NCI-H2227 treated with DMSO at 0.1 percent for 48 hours (cell line): ENCODE results near the gene RPP30.
"Not testable (repeated sequence)": the region's sequence is repeated elsewhere in the genome, so short reads cannot be mapped to it uniquely, and the experiment has no call there.

ENCODE experiments used
- DNase-seq: peaks from one replicate; lab custom pipeline; 2025; lab: John Stamatoyannopoulos, UW

Gene RPP30

GRCh38 chr10:90917238-90917967 lies 45.6 kb downstream of the RPP30 start:
- no peak for DNase-seq

GRCh38 chr10:90917968-90918318 lies 46.2 kb downstream of the RPP30 start:
- no peak for DNase-seq

GRCh38 chr10:90919683-90920574 lies 48.2 kb downstream of the RPP30 start:
- no peak for DNase-seq

GRCh38 chr10:90920986-90921666 lies 49.4 kb downstream of the RPP30 start, which contains the start of gene ANKRD1:
ANKRD1 (minus strand) TSS chr10:90921087; CDS start chr10:90921027, 60 bp downstream.
- DNase-seq: no peak

GRCh38 chr10:90921906-90922305 lies 50.1 kb downstream of the RPP30 start:
- DNase-seq: no peak

GRCh38 chr10:90923111-90923731 lies 51.4 kb downstream of the RPP30 start:
- no peak for DNase-seq

GRCh38 chr10:90924552-90924951 lies 52.8 kb downstream of the RPP30 start:
- no peak for DNase-seq

GRCh38 chr10:90925079-90926029 lies 53.6 kb downstream of the RPP30 start:
- DNase-seq: no peak

- DNase-seq: no peak
These were observed 55.5 kb downstream of the RPP30 start for GRCh38 chr10:90927293-90927692.

- no peak for DNase-seq
These were observed 57.4 kb downstream of the RPP30 start for GRCh38 chr10:90929179-90929578.

- no peak for DNase-seq
These were observed 58.5 kb downstream of the RPP30 start for GRCh38 chr10:90930070-90930837.

GRCh38 chr10:90930971-90931871 lies 59.4 kb downstream of the RPP30 start:
- no peak for DNase-seq

- DNase-seq: no peak
These were observed 64.0 kb downstream of the RPP30 start for GRCh38 chr10:90935581-90936275.

- DNase-seq: no peak
These were observed 64.5 kb downstream of the RPP30 start for GRCh38 chr10:90936276-90936659.

- no peak for DNase-seq
These were observed 66.0 kb downstream of the RPP30 start for GRCh38 chr10:90937645-90938258.

GRCh38 chr10:90939116-90939515 lies 67.3 kb downstream of the RPP30 start:
- DNase-seq: no peak

- DNase-seq: no peak
These were observed 67.9 kb downstream of the RPP30 start for GRCh38 chr10:90939648-90940047.

- DNase-seq: not testable (repeated sequence)
These were observed 71.2 kb downstream of the RPP30 start for GRCh38 chr10:90942980-90943379.
